Stimulated activated naive CD8-positive, alpha-beta T cell treated with anti-CD3 and anti-CD28 coated beads, Interleukin-15, Interleukin-2, amounts not matched to agents 100 U/mL and 50 U/mL, for 24 hours (primary cell): ENCODE measurements around the gene RAD51C.
"Not testable (repeated sequence)": the region's sequence is repeated elsewhere in the genome, so short reads cannot be mapped to it uniquely, and the experiment has no call there.

Experiments
- ATAC-seq: fragments of 150-1000 bp; cut with Tn5 transposase; one replicate; pipeline ENCODE4 v1.10.0; 2021
- DNase-seq: peaks from one replicate; pipeline ENCODE4 v3.0.0; 2021

The RAD51C gene

GRCh38 chr17:58692239-58693055 is at the start of gene RAD51C:
RAD51C (plus strand) TSS chr17:58692602; CDS start chr17:58692644, 42 bp downstream.
- peak; percentile 92 for DNase-seq
- peak; percentile 99 for ATAC-seq

GRCh38 chr17:58643147-58643546 is 49.3 kb upstream of the RAD51C start:
- ATAC-seq = no peak
- no peak for DNase-seq

- ATAC-seq (peak; percentile 52), DNase-seq (no peak)
Observed at GRCh38 chr17:58648236-58648635, 44.2 kb upstream of the RAD51C start.

GRCh38 chr17:58657962-58658803 is 34.2 kb upstream of the RAD51C start:
- ATAC-seq, DNase-seq: not testable (repeated sequence)

GRCh38 chr17:58658804-58659713 is 33.3 kb upstream of the RAD51C start:
- DNase-seq = peak; percentile 73
- peak; percentile 93 for ATAC-seq

- DNase-seq, ATAC-seq: not testable (repeated sequence)
Observed at GRCh38 chr17:58659714-58660084, 32.7 kb upstream of the RAD51C start.

GRCh38 chr17:58660621-58661020 is 31.8 kb upstream of the RAD51C start:
- ATAC-seq = no peak
- no peak for DNase-seq

GRCh38 chr17:58661499-58661898 is 30.9 kb upstream of the RAD51C start:
- DNase-seq (no peak), ATAC-seq (no peak)

GRCh38 chr17:58664302-58664701 is 28.1 kb upstream of the RAD51C start:
- no peak for DNase-seq
- no peak for ATAC-seq

- DNase-seq (no peak), ATAC-seq (no peak)
Observed at GRCh38 chr17:58665946-58666857, 26.2 kb upstream of the RAD51C start.

- DNase-seq (peak; percentile 54), ATAC-seq (peak; percentile 62)
Observed at GRCh38 chr17:58666858-58667267, 25.5 kb upstream of the RAD51C start.

- ATAC-seq = no peak
Observed at GRCh38 chr17:58667934-58668597, 24.3 kb upstream of the RAD51C start.

GRCh38 chr17:58668598-58668935 is 23.8 kb upstream of the RAD51C start:
- no peak for ATAC-seq

More at GRCh38 chr17:58667934-58668597, 24.3 kb upstream of the RAD51C start:
- DNase-seq = no peak

GRCh38 chr17:58669853-58670252 is 22.5 kb upstream of the RAD51C start:
- ATAC-seq (no peak), DNase-seq (no peak)

More at GRCh38 chr17:58668598-58668935, 23.8 kb upstream of the RAD51C start:
- DNase-seq = no peak

GRCh38 chr17:58671969-58672368 is 20.4 kb upstream of the RAD51C start:
- DNase-seq (no peak), ATAC-seq (no peak)

- ATAC-seq (peak; percentile 20), DNase-seq (no peak)
Observed at GRCh38 chr17:58677194-58677880, 15.1 kb upstream of the RAD51C start.

- not testable (repeated sequence) for DNase-seq, ATAC-seq
Observed at GRCh38 chr17:58678287-58678686, 14.1 kb upstream of the RAD51C start.

GRCh38 chr17:58679263-58680037 is 13.0 kb upstream of the RAD51C start:
- DNase-seq = no peak

GRCh38 chr17:58680038-58680369 is 12.4 kb upstream of the RAD51C start:
- ATAC-seq = no peak
- no peak for DNase-seq

More at GRCh38 chr17:58679263-58680037, 13.0 kb upstream of the RAD51C start:
- peak; percentile 55 for ATAC-seq
